Mesendoderm (in vitro differentiated cells): Measurements from ENCODE around the gene CTSE.
A peak's percentile ranks its signal among the peaks of the same experiment; 100 is the strongest.

Experiments used
- DNase-seq: peaks from one replicate; pipeline ENCODE4 v3.0.0; 2013
- H2AK5ac ChIP-seq: 2 replicates; pipeline ENCODE4 v1.6.1; 2013; ENCODE audit warnings: low read length, inconsistent platforms
- H2BK120ac ChIP-seq: 2 replicates; pipeline ENCODE4 v1.6.1; 2013; ENCODE audit warnings: low read depth, mild to moderate bottlenecking, low read length, moderate library complexity, mixed read lengths
- H2BK15ac ChIP-seq: replicated peaks from 2 replicates; pipeline ENCODE4 v1.6.1; 2013; ENCODE audit warnings: low read depth, mild to moderate bottlenecking, moderate library complexity
- H2BK5ac ChIP-seq: 2 replicates; pipeline ENCODE4 v1.6.1; 2013; ENCODE audit warnings: low read length, inconsistent platforms
- H3K18ac ChIP-seq: 2 replicates; pipeline ENCODE4 v1.6.1; 2013; ENCODE audit warnings: mild to moderate bottlenecking, low read length, mixed read lengths
- H3K23ac ChIP-seq: one replicate; pipeline ENCODE4 v1.6.1; 2013; ENCODE audit warnings: low read length
- H3K27ac ChIP-seq: 2 replicates; pipeline ENCODE4 v1.5.1; 2013; ENCODE audit warnings: low read depth, mild to moderate bottlenecking, inconsistent platforms, low read length, moderate library complexity
- H3K27me3 ChIP-seq: 2 replicates; pipeline ENCODE4 v1.6.1; 2013; ENCODE audit warnings: low read length, control low read depth, mild to moderate bottlenecking, inconsistent platforms; ENCODE audit not compliant: insufficient read depth, poor library complexity
- H3K36me3 ChIP-seq: 2 replicates; pipeline ENCODE4 v1.6.1; 2013; ENCODE audit warnings: low read length, inconsistent platforms; ENCODE audit not compliant: control insufficient read depth, insufficient read depth
- H3K4ac ChIP-seq: one replicate; pipeline ENCODE4 v1.6.1; 2013; ENCODE audit warnings: low read depth, mild to moderate bottlenecking, low read length, moderate library complexity
- H3K4me1 ChIP-seq: 2 replicates; pipeline ENCODE4 v1.6.1; 2013; ENCODE audit warnings: low read depth, low read length, inconsistent platforms; ENCODE audit not compliant: control insufficient read depth
- H3K4me2 ChIP-seq: 2 replicates; pipeline ENCODE4 v1.6.1; 2013; ENCODE audit warnings: low read length
- H3K4me3 ChIP-seq: 2 replicates; pipeline ENCODE4 v1.5.1; 2013; ENCODE audit warnings: mild to moderate bottlenecking, low read length
- H3K56ac ChIP-seq: one replicate; pipeline ENCODE4 v1.6.1; 2013; ENCODE audit warnings: low read length
- H3K79me1 ChIP-seq: 2 replicates; pipeline ENCODE4 v1.6.1; 2013; ENCODE audit warnings: low read length, inconsistent platforms
- H3K79me2 ChIP-seq: 2 replicates; pipeline ENCODE4 v1.6.1; 2013; ENCODE audit warnings: mild to moderate bottlenecking, low read length; ENCODE audit not compliant: control insufficient read depth, insufficient read depth
- H3K9ac ChIP-seq: 2 replicates; pipeline ENCODE4 v1.6.1; 2013; ENCODE audit warnings: low read length, inconsistent platforms
- H4K5ac ChIP-seq: one replicate; pipeline ENCODE4 v1.6.1; 2013; ENCODE audit warnings: low read length
- H4K8ac ChIP-seq: one replicate; pipeline ENCODE4 v1.6.1; 2013; ENCODE audit warnings: low read depth, mild to moderate bottlenecking, control low read depth, low read length, moderate library complexity
- WGBS: extraction: QIAGEN DNeasy Blood & Tissue Kit; methylation state at CpG from one replicate; pipeline ENCODE4 v1.1.7; 2013; ENCODE audit warnings: low lambda C conversion rate, missing lambda C conversion rate; ENCODE audit not compliant: insufficient coverage; ENCODE audit errors: extremely low coverage; 5-methylcytosine and 5-hydroxymethylcytosine counted together

The CTSE gene

DNA sequence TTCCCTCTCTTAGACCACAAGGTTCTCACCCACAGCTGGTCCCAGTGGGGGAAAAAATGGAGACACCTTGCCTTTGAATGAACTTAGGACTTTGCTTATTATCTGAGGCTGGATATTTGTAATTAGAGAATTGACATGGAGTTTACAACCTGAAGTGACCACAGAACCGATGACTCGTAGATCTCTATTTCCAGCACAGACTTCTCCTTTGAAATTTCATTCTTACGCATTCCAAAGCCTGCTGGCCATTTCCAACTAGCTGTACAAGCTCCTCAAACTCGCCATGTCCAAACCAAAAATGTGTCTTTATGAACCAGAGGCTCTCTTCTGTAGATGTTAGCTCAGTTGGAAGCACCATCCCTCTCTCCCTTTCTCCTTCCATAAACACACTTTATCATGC is 32.5 kb downstream of the CTSE start:
- no peak overlapping the region for H4K8ac ChIP-seq
- H3K36me3 ChIP-seq: no peaks in the 10 kb centered on the region
- H3K79me1 ChIP-seq: no peaks in the 10 kb centered on the region
- no peaks in the 10 kb centered on the region for H3K27me3 ChIP-seq
- WGBS: no CpG with 5 or more reads among the region's 4 CpGs
- H3K23ac ChIP-seq: no peak overlapping the region
- H3K4me1 ChIP-seq: no peaks in the 10 kb centered on the region
- H3K9ac ChIP-seq: no peak overlapping the region
- no peak overlapping the region for H3K27ac ChIP-seq
- DNase-seq: no peak
- H3K4me3 ChIP-seq: no peak overlapping the region
- no peak overlapping the region for H2BK120ac ChIP-seq
- no peak overlapping the region for H3K4ac ChIP-seq
- no peaks in the 10 kb centered on the region for H3K79me2 ChIP-seq
- no peak overlapping the region for H2BK5ac ChIP-seq
- H2BK15ac ChIP-seq: no peak overlapping the region
- no peak overlapping the region for H4K5ac ChIP-seq
- no peak overlapping the region for H3K18ac ChIP-seq
- no peak overlapping the region for H3K4me2 ChIP-seq
- no peak overlapping the region for H3K56ac ChIP-seq
- H2AK5ac ChIP-seq: no peak overlapping the region

DNA sequence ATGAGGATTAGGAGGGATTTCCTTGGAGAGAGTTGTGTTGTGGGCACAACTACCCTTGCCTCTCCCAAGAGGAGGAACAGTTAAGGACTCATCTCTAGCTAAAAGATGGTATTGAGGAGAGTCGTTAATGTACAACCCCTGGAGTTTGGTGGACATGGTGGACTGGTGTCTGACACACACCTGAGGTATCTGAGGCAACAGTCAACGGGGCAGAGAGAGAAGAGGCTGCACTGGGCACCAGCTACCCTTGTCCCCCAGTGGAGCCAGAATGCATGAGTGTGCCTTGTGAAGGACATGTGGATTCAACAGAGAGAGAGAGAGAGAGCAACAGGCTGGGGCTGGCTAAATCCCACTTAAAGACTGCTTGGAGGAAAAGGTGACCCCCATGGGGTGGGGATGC is 33.5 kb downstream of the CTSE start:
- no peak overlapping the region for H2BK120ac ChIP-seq
- no CpG with 5 or more reads among the region's 2 CpGs for WGBS
- H3K9ac ChIP-seq: no peak overlapping the region
- H3K79me1 ChIP-seq: no peaks in the 10 kb centered on the region
- no peak overlapping the region for H3K4me2 ChIP-seq
- no peak overlapping the region for H3K18ac ChIP-seq
- no peak for DNase-seq
- no peak overlapping the region for H4K8ac ChIP-seq
- H3K4me3 ChIP-seq: no peak overlapping the region
- no peak overlapping the region for H2BK15ac ChIP-seq
- H2BK5ac ChIP-seq: no peak overlapping the region
- no peak overlapping the region for H3K56ac ChIP-seq
- H3K36me3 ChIP-seq: no peaks in the 10 kb centered on the region
- no peak overlapping the region for H3K23ac ChIP-seq
- no peaks in the 10 kb centered on the region for H3K27me3 ChIP-seq
- H3K27ac ChIP-seq: no peak overlapping the region
- H2AK5ac ChIP-seq: no peak overlapping the region
- H3K4me1 ChIP-seq: no peaks in the 10 kb centered on the region
- no peak overlapping the region for H3K4ac ChIP-seq
- H3K79me2 ChIP-seq: no peaks in the 10 kb centered on the region
- H4K5ac ChIP-seq: no peak overlapping the region

DNA sequence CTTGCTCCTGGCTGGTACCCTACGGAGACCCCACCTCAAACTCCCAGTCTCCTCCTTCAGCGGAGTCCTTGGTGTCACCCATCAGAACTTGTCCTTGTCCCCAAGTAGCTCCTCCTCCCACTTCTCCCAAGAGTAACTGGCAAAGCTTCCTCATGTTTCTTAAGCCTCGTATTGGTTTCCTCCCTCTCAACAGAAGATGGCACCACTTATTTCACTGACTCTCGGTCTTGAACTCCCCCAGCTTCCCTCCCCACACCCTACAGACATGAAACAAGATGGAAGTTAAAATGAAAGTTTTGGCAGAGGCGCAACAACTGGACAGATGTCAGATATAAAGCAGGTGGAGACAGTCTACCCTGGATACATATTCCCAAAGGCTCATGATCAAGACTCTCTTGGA is 33.9 kb downstream of the CTSE start:
- Histone ChIP-seq H3K27me3 (no peaks in the 10 kb centered on the region), H2BK120ac (no peak overlapping the region), H3K4ac (no peak overlapping the region), H2AK5ac (no peak overlapping the region), H3K36me3 (no peaks in the 10 kb centered on the region), H3K56ac (no peak overlapping the region), H4K5ac (no peak overlapping the region), H3K79me1 (no peaks in the 10 kb centered on the region), H3K4me1 (no peaks in the 10 kb centered on the region), H3K4me2 (no peak overlapping the region), H3K4me3 (no peak overlapping the region), H3K23ac (no peak overlapping the region), H2BK15ac (no peak overlapping the region), H3K9ac (no peak overlapping the region), H2BK5ac (no peak overlapping the region), H3K18ac (no peak overlapping the region), H3K27ac (no peak overlapping the region), H3K79me2 (no peaks in the 10 kb centered on the region), H4K8ac (no peak overlapping the region)
- no CpG with 5 or more reads among the region's 5 CpGs for WGBS
- no peak for DNase-seq

DNA sequence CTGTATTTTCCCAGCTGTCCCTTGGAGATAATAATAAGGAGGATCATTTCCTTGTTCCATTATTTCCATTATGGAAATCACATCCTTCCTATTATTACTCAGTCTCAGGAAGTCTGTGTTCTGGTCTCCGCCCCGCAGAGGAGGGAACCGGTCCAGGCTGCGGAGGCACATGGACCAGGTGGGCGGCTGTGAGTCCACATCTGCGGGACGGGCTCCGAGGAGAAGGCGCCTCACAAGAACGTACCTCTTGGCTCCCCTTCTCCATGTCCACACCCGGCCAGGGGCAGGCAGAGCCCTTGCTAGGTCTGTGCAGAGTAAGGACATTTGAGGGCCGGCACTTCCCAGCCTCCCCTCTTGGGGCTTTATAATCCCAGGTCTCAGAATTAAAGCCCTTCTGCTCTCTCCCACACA is 35.1 kb downstream of the CTSE start:
- Histone ChIP-seq H3K4ac (no peak overlapping the region), H3K4me2 (no peak overlapping the region), H2BK5ac (no peak overlapping the region), H3K18ac (no peak overlapping the region), H3K27me3 (no peaks in the 10 kb centered on the region), H3K4me1 (no peaks in the 10 kb centered on the region), H4K8ac (no peak overlapping the region), H3K79me2 (no peaks in the 10 kb centered on the region), H2AK5ac (no peak overlapping the region), H3K56ac (no peak overlapping the region), H3K4me3 (no peak overlapping the region), H3K9ac (no peak overlapping the region), H3K27ac (no peak overlapping the region), H3K36me3 (no peaks in the 10 kb centered on the region), H4K5ac (no peak overlapping the region), H2BK15ac (no peak overlapping the region), H3K79me1 (no peaks in the 10 kb centered on the region), H2BK120ac (no peak overlapping the region), H3K23ac (no peak overlapping the region)
- peak; percentile 32 for DNase-seq
- WGBS: no CpG with 5 or more reads among the region's 12 CpGs

DNA sequence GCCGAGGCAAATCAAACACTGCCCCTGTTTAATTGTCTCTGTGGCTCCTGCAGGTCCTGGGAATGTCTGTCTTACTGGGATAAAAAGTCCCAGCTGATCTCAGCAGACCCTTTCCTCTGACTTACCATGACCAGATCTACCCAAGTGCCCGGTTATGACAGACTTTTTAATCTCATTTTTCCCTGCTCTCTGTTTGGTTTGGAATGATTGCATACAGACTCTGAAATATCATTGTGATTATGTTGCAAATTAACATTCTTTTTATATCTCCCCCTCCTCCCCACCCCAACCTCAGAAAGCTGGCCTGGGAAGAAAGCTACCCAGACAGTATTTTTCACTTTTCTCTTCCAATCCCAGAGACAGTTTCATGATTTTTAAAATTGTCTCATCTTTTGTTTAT is 36.8 kb downstream of the CTSE start:
- Histone ChIP-seq H3K79me2 (no peaks in the 10 kb centered on the region), H3K79me1 (no peaks in the 10 kb centered on the region), H3K27me3 (no peaks in the 10 kb centered on the region), H2BK120ac (no peak overlapping the region), H3K36me3 (no peaks in the 10 kb centered on the region), H2AK5ac (no peak overlapping the region), H3K4me2 (no peak overlapping the region), H3K18ac (no peak overlapping the region), H3K4me3 (no peak overlapping the region), H3K4ac (no peak overlapping the region), H3K27ac (no peak overlapping the region), H4K5ac (no peak overlapping the region), H3K4me1 (no peaks in the 10 kb centered on the region), H3K9ac (no peak overlapping the region), H3K23ac (no peak overlapping the region), H2BK15ac (no peak overlapping the region), H3K56ac (no peak overlapping the region), H4K8ac (no peak overlapping the region), H2BK5ac (no peak overlapping the region)
- no peak for DNase-seq
- no CpG with 5 or more reads among the region's 2 CpGs for WGBS

DNA sequence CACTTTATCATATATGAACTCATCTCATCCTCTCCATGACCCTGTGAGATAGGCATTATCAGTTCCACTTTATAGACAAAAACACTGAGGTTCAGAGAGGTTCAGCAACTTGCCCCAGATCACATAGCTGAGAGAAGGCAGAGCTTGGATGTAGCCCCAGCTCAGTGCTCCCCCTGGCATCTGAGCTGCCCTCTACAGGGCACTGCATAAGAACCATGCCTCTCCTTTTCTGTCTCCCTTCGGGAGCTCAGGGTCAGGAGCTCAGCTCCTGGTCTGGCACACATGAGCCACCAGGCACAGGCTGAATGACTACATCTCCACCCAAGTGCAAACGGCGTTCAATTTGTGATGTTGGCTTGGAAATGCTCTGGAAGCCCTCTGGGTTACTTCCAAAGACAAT is 37.4 kb downstream of the CTSE start:
- H2BK5ac ChIP-seq: no peak overlapping the region
- no peak overlapping the region for H2BK120ac ChIP-seq
- no peak overlapping the region for H3K4me2 ChIP-seq
- H3K18ac ChIP-seq: no peak overlapping the region
- no peak overlapping the region for H4K8ac ChIP-seq
- H4K5ac ChIP-seq: no peak overlapping the region
- H3K36me3 ChIP-seq: no peaks in the 10 kb centered on the region
- DNase-seq: no peak
- no peak overlapping the region for H2BK15ac ChIP-seq
- WGBS: no CpG with 5 or more reads among the region's 3 CpGs
- H3K79me2 ChIP-seq: no peaks in the 10 kb centered on the region
- H3K23ac ChIP-seq: no peak overlapping the region
- no peaks in the 10 kb centered on the region for H3K27me3 ChIP-seq
- H3K4me1 ChIP-seq: no peaks in the 10 kb centered on the region
- H3K79me1 ChIP-seq: no peaks in the 10 kb centered on the region
- H2AK5ac ChIP-seq: no peak overlapping the region
- no peak overlapping the region for H3K56ac ChIP-seq
- H3K4me3 ChIP-seq: no peak overlapping the region
- H3K9ac ChIP-seq: no peak overlapping the region
- no peak overlapping the region for H3K4ac ChIP-seq
- no peak overlapping the region for H3K27ac ChIP-seq
